Right cardiac atrium (tissue), 5 donors: Measurements from ENCODE around the gene SALL3. TPM values are rescaled to one million over a fixed set of nuclear protein-coding genes. Genes with fewer than 3 reads are reported as not detected.

Source experiments
- ATAC-seq, 2 donors: fragments of 200-7000 bp; cut with Tn5 transposase; one replicate each; pipeline versions ENCODE4 v1.8.0 to v1.9.1; 2020; ENCODE audit warnings: moderate library complexity in 2 of 2, mild to moderate bottlenecking in 1 of 2
- DNase-seq, 3 donors: peaks; one replicate each; pipeline ENCODE4 v3.0.0-alpha.2; 2020
- H3K27ac ChIP-seq: one replicate; pipeline ENCODE4 v1.5.1; 2013; ENCODE audit warnings: mild to moderate bottlenecking, low read length, control low read depth, moderate library complexity
- H3K27me3 ChIP-seq: one replicate; pipeline ENCODE4 v1.6.1; 2013; ENCODE audit not compliant: control insufficient read depth, insufficient read depth
- H3K4me1 ChIP-seq: one replicate; pipeline ENCODE4 v1.6.1; 2013; ENCODE audit warnings: low read length; ENCODE audit not compliant: control insufficient read depth, insufficient read depth
- H3K4me3 ChIP-seq: one replicate; pipeline ENCODE4 v1.5.1; 2013; ENCODE audit warnings: low read length, control low read depth
- H3K9me3 ChIP-seq: one replicate; pipeline ENCODE4 v1.6.1; 2013; ENCODE audit warnings: low read length; ENCODE audit not compliant: control insufficient read depth
- WGBS: extraction: QIAGEN DNeasy Blood & Tissue Kit; methylation state at CpG from one replicate; pipeline ENCODE4 v1.1.7; 2013; 5-methylcytosine and 5-hydroxymethylcytosine counted together
- intact Hi-C, 4 donors: fragments of 100-400 bp; cut with DNase I; formaldehyde crosslinking; loops; one replicate each; pipeline versions ENCODE4 v1.11.0 to v1.14.0; 2022 to 2023
- polyA plus RNA-seq: library from polyadenylated mRNA; stranded (reverse); fragments of 200-250 nt; gene quantifications from one replicate; pipeline ENCODE4 v1.2.3, GENCODE V29; 2013
- total RNA-seq, 4 donors: library from RNA; stranded (reverse); fragmentation: NEBNext Ultra II Directional; extraction: Animal tissue kit (Norgen Biotek cat#: 25700); gene quantifications; one replicate each; pipeline ENCODE4 v1.2.1, GENCODE V29; 2021
- donor health status: healthy with polysubstance abuse.
- donor health status: DM: no; HTN: yes; CAD: no.
- donor health status: DM: no; HTN: no; CAD: no.
- donor health status: DM: no; HTN: yes; CAD: no; lungs with severe emphysema.
- donor health status: DM: yes; HTN: yes; CAD: no.

Gene SALL3
- total and polyA plus RNA-seq, 5 donors, result 0.14 to 3.1 (median 1.1) TPM

DNA sequence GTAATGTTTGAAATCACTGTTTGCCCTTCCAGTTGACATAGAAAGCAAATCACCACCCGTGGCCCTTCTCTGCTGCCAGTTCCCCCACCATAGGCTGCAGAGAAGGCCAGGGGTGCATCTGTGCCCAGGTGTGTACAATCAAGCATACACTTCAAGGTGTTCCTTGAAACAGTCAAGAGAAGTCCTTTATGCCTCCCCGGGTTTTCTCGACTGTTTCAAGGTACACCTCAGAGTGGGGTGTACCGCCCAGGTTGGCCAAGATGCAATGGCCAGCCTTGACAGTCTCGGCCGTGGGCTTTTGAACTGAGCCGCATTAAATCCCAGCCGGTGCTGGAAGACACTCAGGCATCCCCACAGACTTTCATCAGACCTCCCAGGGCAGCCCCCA, 68.6 kb downstream of the SALL3 start:
- Histone ChIP-seq H3K4me3 (no peak overlapping the region), H3K4me1 (no peaks in the 10 kb centered on the region), H3K9me3 (no peaks in the 10 kb centered on the region), H3K27me3 (no peaks in the 10 kb centered on the region), H3K27ac (no peak overlapping the region)
- ATAC-seq (no peak), DNase-seq (no peak)
- WGBS, result 92% methylated on average over 8 of the region's 8 CpGs
- intact Hi-C loops, result no loop called here

DNA sequence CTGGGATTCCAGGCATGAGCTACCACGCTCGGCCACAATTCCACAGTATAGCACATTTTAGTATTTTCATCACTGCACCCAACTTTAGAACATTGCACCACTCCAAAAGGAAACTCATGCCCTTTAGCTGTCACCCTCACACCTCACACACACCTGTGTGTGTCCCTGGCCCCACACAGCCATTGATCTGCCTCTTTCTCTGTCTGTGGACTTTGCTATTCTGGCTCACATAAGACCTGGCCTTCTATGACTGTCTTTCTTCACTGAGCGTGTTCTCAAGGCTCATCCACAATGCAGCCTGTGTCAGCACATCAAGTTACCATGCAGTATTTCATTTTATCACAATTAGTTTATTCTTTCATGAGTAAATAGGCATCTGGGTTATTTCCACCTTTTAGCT, 69.9 kb downstream of the SALL3 start:
- Histone ChIP-seq H3K9me3 (no peaks in the 10 kb centered on the region), H3K27ac (no peak overlapping the region), H3K4me3 (no peak overlapping the region), H3K27me3 (no peaks in the 10 kb centered on the region), H3K4me1 (no peaks in the 10 kb centered on the region)
- DNase-seq (no peak), ATAC-seq (no peak)
- WGBS, result 89% methylated on average over 3 of the region's 3 CpGs
- intact Hi-C loops, result no loop called here

Other genes starting within 250 kb of the SALL3 start
- 10 to 100 TPM; 18.8 to 24.0 (median 22.6) TPM for gene ATP9B, start 89.6 kb downstream of the SALL3 start, total RNA-seq
- gene ATP9B, start 89.6 kb downstream of the SALL3 start, polyA plus RNA-seq, result 9.0 TPM